Colonic mucosa (tissue), 4 donors: ENCODE data around the gene ARID1B. TPM values are rescaled to one million over a fixed set of nuclear protein-coding genes. Genes with fewer than 3 reads are reported as not detected.

Experiments used
- DNase-seq: peaks from one replicate; pipeline ENCODE4 v3.0.0-alpha.2; 2020
- H3K27ac ChIP-seq: fragments of 200-600 bp; one replicate; pipeline ENCODE4 v1.8.0; 2021
- H3K27me3 ChIP-seq: fragments of 200-600 bp; one replicate; pipeline ENCODE4 v1.8.0; 2021
- H3K36me3 ChIP-seq: fragments of 200-600 bp; one replicate; pipeline ENCODE4 v1.8.0; 2021
- H3K4me1 ChIP-seq: fragments of 200-600 bp; one replicate; pipeline ENCODE4 v1.8.0; 2021; ENCODE audit warnings: mild to moderate bottlenecking
- H3K4me3 ChIP-seq: fragments of 200-600 bp; one replicate; pipeline ENCODE4 v1.8.0; 2021
- H3K9ac ChIP-seq, 2 donors: one replicate each; pipeline ENCODE4 v1.7.0; 2013; ENCODE audit warnings: control low read depth in 2 of 2, low read depth in 2 of 2, low read length in 2 of 2
- H3K9me3 ChIP-seq: fragments of 200-600 bp; one replicate; pipeline ENCODE4 v1.8.0; 2021
- CTCF ChIP-seq: fragments of 200-600 bp; IDR thresholded peaks from one replicate; pipeline ENCODE4 v1.8.0; 2022; ENCODE audit warnings: antibody characterized with exemption, mild to moderate bottlenecking
- intact Hi-C: fragments of 100-400 bp; cut with DNase I; formaldehyde crosslinking; loops from one replicate; pipeline ENCODE4 v1.14.1; 2022
- total RNA-seq, 2 donors: library from RNA; stranded (reverse); fragmentation: NEBNext Ultra II Directional in 1 of 2; extraction: Animal tissue kit (Norgen Biotek cat#: 25700) in 1 of 2; gene quantifications; one replicate each; pipeline ENCODE4 v1.2.1, GENCODE V29; 2021
- donor health status: healthy.
- donor health status: DM: no; HTN: no; CAD: no.
- donor health status: DM: no; HTN: no; CAD: no.

Gene ARID1B
- total RNA-seq, 2 donors from 2014 or later: 61.3 to 71.5 TPM

GRCh38 chr6:157107571-157107914, 330.4 kb downstream of the ARID1B start:
- intact Hi-C loops: no loop called here
- DNase-seq: no peak
- Histone ChIP-seq H3K27me3 (no peaks in the 10 kb centered on the region), H3K9me3 (no peaks in the 10 kb centered on the region), H3K4me3 (no peak overlapping the region), H3K4me1 (no peaks in the 10 kb centered on the region), H3K9ac (no peak overlapping the region), H3K27ac (no peak overlapping the region), H3K36me3 (no peaks in the 10 kb centered on the region)
- no peak for TF ChIP-seq CTCF

- no peak for DNase-seq
- intact Hi-C loops: no loop called here
- H3K9me3 ChIP-seq: no peaks in the 10 kb centered on the region
Observed at GRCh38 chr6:157107915-157108651, 330.9 kb downstream of the ARID1B start.

GRCh38 chr6:157108923-157109322, 331.7 kb downstream of the ARID1B start:
- Histone ChIP-seq H3K9ac (no peak overlapping the region), H3K9me3 (no peaks in the 10 kb centered on the region), H3K27ac (no peak overlapping the region), H3K4me3 (no peak overlapping the region), H3K36me3 (no peaks in the 10 kb centered on the region), H3K4me1 (no peaks in the 10 kb centered on the region), H3K27me3 (no peaks in the 10 kb centered on the region)
- TF ChIP-seq CTCF: no peak
- intact Hi-C loops: no loop called here
- DNase-seq: no peak

More at GRCh38 chr6:157107915-157108651, 330.9 kb downstream of the ARID1B start:
- TF ChIP-seq CTCF: no peak
- Histone ChIP-seq H3K9ac (no peak overlapping the region), H3K36me3 (no peaks in the 10 kb centered on the region), H3K27me3 (no peaks in the 10 kb centered on the region), H3K4me3 (no peak overlapping the region), H3K27ac (no peak overlapping the region), H3K4me1 (no peaks in the 10 kb centered on the region)

DNA sequence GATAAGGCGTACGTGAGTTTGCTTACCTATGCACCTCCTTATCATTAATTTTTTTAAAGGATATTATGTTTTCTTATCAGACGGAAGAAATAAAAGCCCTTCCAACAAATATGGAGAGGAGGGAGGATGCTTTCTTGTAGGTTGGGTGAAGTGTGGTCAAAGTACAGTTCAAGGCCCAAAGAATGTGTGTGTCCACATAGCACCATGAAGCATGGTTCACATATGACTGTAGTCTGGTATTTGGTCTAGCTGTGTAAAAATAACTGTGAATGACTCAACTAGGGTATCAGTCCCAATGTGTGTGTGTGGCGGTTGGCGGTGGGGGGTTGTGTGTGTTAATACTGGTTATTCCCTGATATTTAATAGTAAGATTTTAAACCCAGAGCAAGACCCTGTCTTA, 333.4 kb downstream of the ARID1B start:
- intact Hi-C loops: no loop called here
- Histone ChIP-seq H3K27ac (no peak overlapping the region), H3K4me3 (no peak overlapping the region), H3K9ac (no peak overlapping the region), H3K27me3 (no peaks in the 10 kb centered on the region), H3K36me3 (no peaks in the 10 kb centered on the region), H3K4me1 (no peaks in the 10 kb centered on the region), H3K9me3 (no peaks in the 10 kb centered on the region)
- DNase-seq: no peak
- no peak for TF ChIP-seq CTCF

DNA sequence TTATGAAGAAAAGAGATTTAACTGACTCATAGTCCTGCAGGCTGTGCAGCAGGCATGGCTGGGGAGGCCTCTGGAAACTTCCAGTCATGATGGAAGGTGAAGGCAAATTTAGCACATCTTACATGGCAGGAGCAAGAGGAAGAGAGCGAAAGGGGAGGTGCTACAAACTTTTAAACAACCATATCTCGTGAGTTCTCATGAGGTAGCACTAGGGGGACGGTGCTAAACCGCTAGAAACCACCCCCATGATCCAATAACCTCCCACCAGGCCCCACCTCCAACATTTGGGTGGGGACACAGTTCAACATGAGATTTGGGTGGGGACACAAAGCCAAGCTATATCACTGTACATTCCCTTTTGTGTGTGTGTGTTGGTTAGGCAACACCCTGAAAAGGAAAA, 336.2 kb downstream of the ARID1B start:
- Histone ChIP-seq H3K4me3 (no peak overlapping the region), H3K27ac (no peak overlapping the region), H3K4me1 (no peaks in the 10 kb centered on the region), H3K27me3 (no peaks in the 10 kb centered on the region), H3K36me3 (no peaks in the 10 kb centered on the region), H3K9ac (no peak overlapping the region), H3K9me3 (no peaks in the 10 kb centered on the region)
- intact Hi-C loops: no loop called here
- no peak for TF ChIP-seq CTCF
- DNase-seq: no peak
